DND-41 (cell line): Measurements from ENCODE around the gene DYNC2I2.

Source experiments
- CTCF ChIP-seq: IDR thresholded peaks from 2 replicates; pipeline ENCODE4 v1.5.1; 2012; ENCODE audit warnings: borderline replicate concordance, low read length, moderate library complexity, mild to moderate bottlenecking; ENCODE audit not compliant: poor library complexity, severe bottlenecking; ENCODE audit errors: extremely low read depth
- EZH2 ChIP-seq: IDR thresholded peaks from 3 replicates; pipeline ENCODE4 v1.6.1; 2012; ENCODE audit warnings: borderline replicate concordance, low read depth, mild to moderate bottlenecking, moderate library complexity, low read length, inconsistent platforms; ENCODE audit not compliant: severe bottlenecking

- no peak for TF ChIP-seq EZH2
- TF ChIP-seq CTCF = no peak
Observed at GRCh38 chr9:128687453-128687852, 30.8 kb upstream of the DYNC2I2 start.
